CD4-positive, alpha-beta T cell treated with Interferon gamma for 1 hour (primary cell): ENCODE data around the gene UHRF1.
"Not testable (repeated sequence)": the region's sequence is repeated elsewhere in the genome, so short reads cannot be mapped to it uniquely, and the experiment has no call there.

Experiments
- DNase-seq: peaks from one replicate; pipeline ENCODE4 v3.0.0-alpha.2; 2020

The UHRF1 gene

DNA sequence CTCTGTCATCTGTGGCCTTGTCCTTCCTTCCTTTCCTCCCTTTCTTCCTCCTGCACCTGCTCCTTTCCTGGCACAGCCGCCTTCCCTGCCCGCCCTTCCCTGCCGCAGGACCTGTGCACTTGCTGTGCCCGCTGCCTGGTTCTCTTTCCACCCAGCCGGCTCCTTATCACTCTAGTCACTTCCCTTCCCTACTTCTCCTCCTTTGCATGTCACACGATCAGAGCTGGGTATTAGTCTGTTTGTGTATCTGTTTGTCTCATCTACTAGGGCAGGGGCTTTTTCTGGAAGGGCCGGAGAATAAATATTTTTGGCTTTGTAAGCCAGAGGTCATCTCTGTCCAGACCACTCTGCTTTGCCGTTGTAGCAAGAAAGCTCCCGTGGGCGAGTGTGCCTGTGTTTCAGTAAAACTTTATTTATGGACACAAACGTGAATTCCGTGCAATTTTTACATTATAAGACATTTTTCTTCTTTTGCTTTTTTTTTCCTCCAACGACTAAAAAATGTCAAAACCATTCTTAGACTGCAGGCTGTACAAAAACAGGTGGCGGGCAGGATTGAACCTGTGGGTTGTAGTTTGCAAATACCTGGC lies 65.7 kb downstream of the UHRF1 start:
- no peak for DNase-seq

- not testable (repeated sequence) for DNase-seq
Measured at GRCh38 chr19:4975601-4976000, 66.3 kb downstream of the UHRF1 start.

DNA sequence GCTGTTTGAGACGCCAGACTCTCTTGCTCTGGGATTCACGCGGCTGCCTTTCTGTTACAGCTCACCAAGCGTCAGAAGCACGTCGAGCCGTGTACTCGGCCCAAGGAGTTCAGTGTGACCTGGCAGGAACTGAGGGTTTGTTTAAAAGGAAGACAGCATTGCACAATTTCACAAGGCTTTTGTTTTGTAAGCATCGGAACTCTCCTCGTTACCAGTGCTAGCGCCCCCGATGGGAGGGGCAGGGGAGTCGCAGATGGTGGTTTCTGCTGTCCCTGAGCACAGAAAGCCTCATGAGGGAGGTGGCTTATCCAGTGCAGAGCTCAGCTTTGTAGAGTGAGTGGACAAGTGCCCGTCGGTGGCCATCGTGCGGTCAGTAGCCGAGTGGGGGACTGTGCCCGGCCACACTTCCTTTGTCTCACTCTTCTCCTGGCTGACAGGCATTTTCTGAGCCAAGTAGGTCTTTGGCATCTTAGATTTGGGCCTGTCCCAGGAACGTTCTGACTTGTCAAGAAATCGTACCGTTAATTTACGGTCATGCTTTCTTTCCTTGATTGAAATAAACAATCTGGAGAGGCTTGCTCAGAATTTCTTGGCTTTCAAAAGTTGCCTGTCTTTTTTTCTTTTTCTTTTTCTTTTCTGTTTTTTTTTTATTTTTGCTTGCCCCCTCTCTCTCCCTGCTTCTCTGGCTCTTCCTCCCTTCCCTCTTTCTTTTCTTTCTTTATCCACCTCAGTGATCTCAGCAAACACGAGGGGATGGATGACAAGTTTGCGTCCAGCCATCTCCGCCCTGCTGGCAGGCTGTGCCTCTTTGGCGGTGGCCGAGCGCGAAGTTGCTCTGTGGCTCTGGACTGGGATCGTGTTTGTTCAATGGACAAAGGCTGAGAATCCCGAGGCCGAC lies 67.3 kb downstream of the UHRF1 start:
- DNase-seq: peak; percentile 71

DNA sequence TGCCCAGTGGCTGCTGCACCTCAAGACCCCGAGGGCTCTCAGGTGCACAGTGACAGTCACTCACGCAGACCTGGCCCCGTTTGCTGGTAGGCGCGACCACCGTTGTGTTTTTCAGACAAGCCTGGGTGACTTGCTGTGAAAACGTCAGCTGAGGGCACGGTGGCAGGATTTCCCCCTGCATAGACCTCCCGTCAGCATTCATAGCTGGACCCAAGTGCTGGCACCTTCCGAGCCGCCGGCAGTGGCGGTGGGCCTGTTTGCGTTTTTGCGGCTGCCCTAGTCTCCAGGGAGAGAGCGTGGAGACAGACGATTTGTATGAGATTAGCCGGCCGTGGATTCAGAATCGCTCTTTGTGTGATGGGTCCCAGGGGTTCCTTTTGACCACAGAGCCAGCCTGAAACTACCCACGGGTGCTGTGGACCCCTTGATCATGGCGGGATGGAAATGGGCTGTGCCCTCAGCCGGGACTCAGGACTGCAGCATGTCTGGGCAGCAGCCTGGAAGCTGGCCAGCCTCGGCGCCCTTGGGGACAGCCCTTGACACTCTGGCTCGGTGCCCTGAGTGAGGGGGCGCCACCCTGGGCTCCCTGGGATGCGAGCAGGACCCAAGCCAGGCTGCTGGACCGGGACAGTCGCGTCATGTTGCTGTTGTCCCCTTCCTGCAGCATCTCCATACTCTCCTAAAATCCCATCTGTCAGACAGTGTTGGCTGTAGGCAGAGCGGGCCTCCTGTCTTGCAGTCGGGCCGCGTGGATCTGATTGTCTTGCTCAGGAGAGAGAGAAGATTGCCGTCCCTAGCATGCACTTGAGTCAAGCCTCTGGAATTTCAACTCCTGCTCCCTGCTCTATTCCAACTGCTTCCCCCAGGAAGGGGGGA lies 68.2 kb downstream of the UHRF1 start:
- no peak for DNase-seq

- no peak for DNase-seq
Measured at GRCh38 chr19:4979211-4979807, 70.0 kb downstream of the UHRF1 start.

GRCh38 chr19:4980067-4980466 lies 70.8 kb downstream of the UHRF1 start:
- no peak for DNase-seq

GRCh38 chr19:4980838-4981680 lies 71.8 kb downstream of the UHRF1 start:
- no peak for DNase-seq

DNA sequence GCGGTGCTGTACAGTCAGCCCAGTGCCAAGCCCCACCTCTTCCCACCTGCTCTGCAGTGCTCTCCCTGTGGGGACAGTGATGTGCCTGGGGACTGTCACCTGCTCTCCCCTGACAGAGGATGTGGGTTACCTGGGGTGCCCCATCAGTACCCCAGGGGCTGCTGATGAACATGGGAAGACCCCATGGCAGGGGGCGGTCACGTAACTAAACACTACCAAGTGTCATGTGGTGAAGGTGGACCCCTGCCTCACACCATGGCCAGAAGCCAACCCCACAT lies 72.3 kb downstream of the UHRF1 start:
- no peak for DNase-seq

DNA sequence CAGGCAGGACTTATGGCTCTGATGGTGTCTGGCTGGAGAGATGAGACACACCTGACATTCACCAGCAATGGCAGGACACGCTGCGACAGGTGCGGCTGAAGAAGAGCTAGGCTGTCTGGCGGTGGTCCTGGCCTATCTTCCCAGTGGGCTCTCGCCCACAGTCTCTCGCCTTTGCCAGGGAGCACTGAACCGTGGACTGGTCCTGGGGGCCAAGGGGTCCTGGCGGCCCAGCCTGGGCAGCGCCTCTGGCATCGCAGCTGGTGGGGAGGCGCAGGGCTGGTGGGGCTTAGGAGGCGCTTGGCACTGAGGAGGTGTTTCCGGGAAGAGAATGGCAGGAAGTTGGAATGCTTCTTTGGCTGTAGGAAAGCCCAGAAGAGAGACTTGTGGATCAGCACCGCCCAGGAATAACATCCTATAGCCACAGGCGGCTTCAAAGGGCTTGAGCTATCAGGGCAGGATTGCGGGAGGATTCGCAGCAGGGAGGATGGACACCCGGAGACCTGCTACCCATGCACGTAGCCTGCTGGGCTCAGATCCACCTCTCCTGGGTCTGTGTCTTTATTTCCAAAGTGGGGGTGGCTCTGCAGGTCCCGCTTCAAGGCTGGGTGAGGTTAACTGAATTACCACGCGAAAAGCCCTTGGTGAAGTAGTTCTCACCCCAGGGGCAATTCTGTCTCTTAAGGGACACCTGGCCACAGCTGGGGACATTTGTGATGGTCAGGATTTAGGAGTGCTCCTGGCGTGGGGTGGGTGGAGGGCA lies 74.2 kb downstream of the UHRF1 start:
- no peak for DNase-seq

DNA sequence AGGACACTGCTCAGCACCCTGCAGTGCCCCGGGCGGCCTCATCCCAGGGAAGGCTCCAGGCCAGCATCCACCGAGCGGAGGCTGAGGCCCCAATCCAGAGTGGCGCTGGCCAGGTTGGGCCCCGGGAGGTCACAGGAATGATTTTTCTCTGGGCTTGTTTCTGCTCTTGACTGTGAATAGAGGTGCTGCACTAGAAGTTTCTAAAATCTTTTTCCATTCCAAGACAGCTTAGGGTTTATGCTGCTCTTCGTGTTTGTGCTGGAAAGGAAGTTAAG lies 74.7 kb downstream of the UHRF1 start:
- no peak for DNase-seq

DNA sequence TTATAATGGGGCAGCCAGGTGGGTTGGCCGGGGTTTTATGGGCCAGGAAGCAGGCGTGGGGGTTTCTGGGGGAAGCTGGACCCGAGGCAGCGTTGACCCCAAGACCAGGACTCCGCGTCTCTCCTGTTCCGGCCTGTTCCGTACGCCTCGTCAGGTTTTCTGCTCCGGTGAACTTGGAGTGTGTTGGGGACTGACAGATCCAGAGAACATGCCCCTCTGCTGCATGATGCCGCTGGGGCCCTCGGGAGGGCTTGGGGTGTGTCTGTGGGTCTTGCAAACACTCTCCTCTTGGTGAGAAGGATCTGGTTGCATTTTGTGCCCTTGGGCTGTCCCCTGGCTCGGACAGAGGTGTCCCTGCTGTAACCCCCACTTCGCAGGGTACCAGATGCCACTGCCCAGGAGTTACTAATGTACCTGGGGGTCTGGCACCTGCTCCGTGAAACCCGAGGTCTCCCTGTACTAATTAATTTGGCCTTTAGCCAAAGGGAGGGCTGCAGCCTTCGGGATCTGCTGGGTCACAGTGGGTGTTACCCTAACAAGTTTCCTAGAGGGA lies 75.2 kb downstream of the UHRF1 start:
- DNase-seq: no peak

DNA sequence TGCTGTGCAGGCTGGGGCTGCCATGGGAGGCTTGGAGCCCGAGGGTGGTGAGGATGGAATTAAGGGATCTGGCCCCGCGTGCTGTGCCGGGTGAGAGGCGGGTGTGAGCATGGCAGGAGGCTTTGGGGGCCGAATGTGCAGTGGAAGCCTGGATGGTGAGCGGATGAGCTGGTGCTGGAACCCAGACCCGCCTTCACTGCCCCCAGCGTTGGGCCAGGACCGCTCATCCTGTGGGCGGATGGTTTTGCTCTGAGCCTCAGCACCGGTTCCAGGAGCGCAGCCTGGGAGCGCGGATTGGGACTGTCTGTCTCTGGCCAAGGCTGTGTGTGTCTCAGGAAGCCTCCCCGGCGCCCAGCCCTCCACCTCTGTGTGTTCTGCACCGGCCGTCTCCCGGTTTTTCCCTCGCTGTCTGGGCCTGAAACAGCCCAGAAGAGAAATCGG lies 76.3 kb downstream of the UHRF1 start:
- DNase-seq: no peak

GRCh38 chr19:4986056-4986455 lies 76.8 kb downstream of the UHRF1 start:
- DNase-seq: no peak

DNA sequence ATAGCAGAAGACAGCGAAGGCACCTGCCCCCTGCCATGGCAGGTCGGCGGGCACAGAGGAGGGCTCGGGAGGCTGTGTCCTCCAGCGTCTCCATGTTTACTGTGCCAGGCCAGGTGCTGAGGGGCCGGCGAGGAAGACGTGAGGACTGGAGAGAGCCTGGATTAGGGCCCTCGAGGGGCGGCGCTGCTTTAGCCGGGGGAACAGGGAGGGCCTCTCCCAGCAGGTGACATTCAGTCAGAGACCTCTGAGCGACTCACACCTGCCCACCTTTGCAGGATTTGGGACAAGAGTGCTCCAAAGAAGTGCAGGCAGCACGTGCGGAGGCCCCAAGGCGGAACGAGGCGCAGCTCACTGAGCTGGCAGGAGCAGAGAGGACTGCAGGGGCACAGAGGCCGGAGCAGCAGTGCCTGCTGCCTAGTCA lies 77.2 kb downstream of the UHRF1 start:
- no peak for DNase-seq

GRCh38 chr19:4987256-4987655 lies 78.0 kb downstream of the UHRF1 start:
- no peak for DNase-seq

GRCh38 chr19:4987692-4988370 lies 78.5 kb downstream of the UHRF1 start:
- no peak for DNase-seq

DNA sequence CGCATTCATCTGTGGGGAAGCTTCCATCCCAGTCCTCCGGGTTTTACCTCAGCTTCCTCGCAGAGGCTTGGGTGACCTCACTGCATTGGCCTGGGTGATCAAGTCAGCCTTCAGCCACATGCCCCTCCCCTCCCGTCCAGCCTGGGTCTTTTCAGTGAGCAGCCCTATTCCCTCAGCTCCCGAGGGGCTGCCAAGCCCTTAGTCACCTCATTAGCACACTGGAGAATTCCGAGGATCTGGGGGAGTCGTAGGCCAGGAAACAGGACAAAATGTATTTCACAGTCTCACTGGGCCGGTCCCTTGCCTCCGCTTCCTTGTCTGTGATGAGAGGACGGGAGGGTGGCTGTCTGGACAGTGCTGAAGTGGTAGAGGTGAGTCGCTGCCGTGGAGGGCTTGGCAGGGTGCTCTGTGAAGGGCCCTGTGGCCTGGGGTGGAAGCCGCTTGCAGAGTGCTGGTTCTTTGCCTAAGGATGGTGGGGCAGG lies 79.5 kb downstream of the UHRF1 start:
- DNase-seq: no peak

- no peak for DNase-seq
Measured at GRCh38 chr19:4990306-4990705, 81.0 kb downstream of the UHRF1 start.

DNA sequence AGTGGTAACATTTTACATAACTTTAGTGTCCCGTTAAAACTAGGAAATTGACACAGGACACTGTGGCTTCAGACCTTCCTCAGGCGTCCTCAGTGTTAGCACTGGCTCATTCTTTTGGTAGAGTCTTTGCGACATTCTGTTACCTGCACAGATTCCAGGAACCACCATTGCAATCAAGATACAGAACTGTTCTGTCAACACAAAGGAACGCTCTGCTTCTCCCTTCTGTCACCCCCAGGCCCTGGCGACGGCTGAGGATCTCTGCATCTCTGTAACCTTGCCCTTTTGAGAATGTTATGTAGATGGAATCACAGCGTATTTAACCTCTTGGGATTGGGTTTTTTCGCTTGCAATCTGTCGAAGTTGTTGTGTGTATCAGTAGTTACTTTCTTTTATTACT lies 82.2 kb downstream of the UHRF1 start:
- no peak for DNase-seq

DNA sequence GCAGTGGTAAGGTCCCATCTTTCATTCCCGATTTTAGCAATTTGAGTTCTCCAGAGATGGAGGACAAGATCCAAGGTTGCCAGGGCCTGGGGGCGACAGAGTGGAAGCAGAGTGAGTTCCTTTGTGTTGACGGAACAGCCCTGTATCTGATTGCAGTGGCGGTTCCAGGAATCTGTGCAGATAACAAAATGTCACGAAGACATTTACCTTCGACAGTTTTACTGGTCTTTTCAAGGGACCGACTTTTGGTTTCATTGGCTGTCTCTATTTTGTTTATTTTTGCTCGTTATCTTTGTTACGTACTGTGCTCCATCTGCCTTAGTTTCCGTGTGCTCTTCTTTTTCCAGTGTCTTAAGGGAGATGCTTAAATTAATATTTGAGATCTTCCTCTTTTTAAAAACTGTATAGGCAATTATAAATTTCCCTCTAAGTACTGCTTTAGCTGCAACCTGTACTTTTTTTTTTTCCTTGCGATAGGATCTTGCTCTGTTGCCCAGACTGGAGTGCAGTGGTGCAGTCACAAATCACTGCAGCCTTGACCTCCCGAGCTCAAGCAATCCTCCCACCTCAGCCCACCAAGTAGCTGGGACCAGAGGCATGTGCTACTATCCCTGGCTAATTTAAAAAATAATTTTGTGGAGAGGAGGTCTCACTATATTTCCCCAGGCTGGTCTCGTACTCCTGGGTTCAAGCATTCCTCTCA lies 82.8 kb downstream of the UHRF1 start:
- DNase-seq: no peak
